Lung (tissue), 12 donors: ENCODE data around the gene EPHA1. TPM values are rescaled to one million over a fixed set of nuclear protein-coding genes. Genes with fewer than 3 reads are reported as not detected.

Experiments used
- ATAC-seq: fragments of 200-7000 bp; cut with Tn5 transposase; one replicate; pipeline ENCODE4 v1.9.1; 2020; ENCODE audit warnings: moderate number of reproducible peaks; ENCODE audit not compliant: insufficient read depth, low FRiP score
- DNase-seq, 3 donors: peaks; one replicate each; pipeline ENCODE4 v3.0.0-alpha.2; 2013 to 2017
- H3K27ac ChIP-seq, 2 donors: one replicate each; pipeline ENCODE4 v1.5.1; 2013; ENCODE audit warnings: mild to moderate bottlenecking in 2 of 2, moderate library complexity in 2 of 2, control low read depth in 1 of 2, inconsistent platforms in 1 of 2, low read depth in 1 of 2, low read length in 1 of 2
- H3K27me3 ChIP-seq, 3 donors: one replicate each; pipeline ENCODE4 v1.5.1; 2013; ENCODE audit warnings: low read length in 2 of 3; ENCODE audit not compliant: control insufficient read depth in 3 of 3, insufficient read depth in 3 of 3
- H3K36me3 ChIP-seq, 4 donors: one replicate each; pipeline ENCODE4 v1.5.1; 2013; ENCODE audit warnings: low read length in 4 of 4, mild to moderate bottlenecking in 1 of 4, moderate library complexity in 1 of 4; ENCODE audit not compliant: control insufficient read depth in 4 of 4, insufficient read depth in 4 of 4
- H3K4me1 ChIP-seq, 5 donors: one replicate each; pipeline ENCODE4 v1.5.1; 2013; ENCODE audit warnings: low read length in 5 of 5, mild to moderate bottlenecking in 2 of 5, moderate library complexity in 1 of 5; ENCODE audit not compliant: control insufficient read depth in 5 of 5, insufficient read depth in 5 of 5
- H3K4me3 ChIP-seq: one replicate; pipeline ENCODE4 v1.5.1; 2013; ENCODE audit warnings: mild to moderate bottlenecking, control low read depth, moderate library complexity
- H3K9ac ChIP-seq, 2 donors: one replicate each; pipeline ENCODE4 v1.5.1; 2013; ENCODE audit warnings: low read length in 2 of 2, control low read depth in 1 of 2; ENCODE audit not compliant: insufficient read depth in 1 of 2
- H3K9me3 ChIP-seq, 4 donors: one replicate each; pipeline ENCODE4 v1.5.1; 2013; ENCODE audit warnings: low read length in 3 of 4, mild to moderate bottlenecking in 1 of 4, moderate library complexity in 1 of 4; ENCODE audit not compliant: control insufficient read depth in 4 of 4, insufficient read depth in 3 of 4
- WGBS, 2 donors: extraction: QIAGEN DNeasy Blood & Tissue Kit; methylation state at CpG; one replicate each; pipeline ENCODE4 v1.1.7; 2013; 5-methylcytosine and 5-hydroxymethylcytosine counted together
- polyA plus RNA-seq, 2 donors: library from polyadenylated mRNA; stranded (reverse); fragments of 200-250 nt; gene quantifications; one replicate each; pipeline ENCODE4 v1.2.1, GENCODE V29; 2013
- total RNA-seq, 2 donors: library from RNA; depleted of rRNA in 1 of 2; stranded (reverse); fragments of >200 nt in 1 of 2; gene quantifications; one replicate each; pipeline ENCODE4 v1.2.1, GENCODE V29; 2014 to 2021
- TF ChIP-seq, protein P1 (sequence below): IDR thresholded peaks from 2 replicates; pipeline ENCODE4 v1.5.1; 2012; ENCODE audit warnings: mild to moderate bottlenecking; ENCODE audit errors: control extremely low read depth, extremely low read depth
- donor health status: control.
- donor health status: control.
- donor health status: Bipolar disorder and iron deficiency.
- donor health status: healthy.
- donor health status: DM: yes; HTN: yes; CAD: no.

The EPHA1 gene
- total and polyA plus RNA-seq, 4 donors = 4.2 to 13.3 (median 5.9) TPM

DNA sequence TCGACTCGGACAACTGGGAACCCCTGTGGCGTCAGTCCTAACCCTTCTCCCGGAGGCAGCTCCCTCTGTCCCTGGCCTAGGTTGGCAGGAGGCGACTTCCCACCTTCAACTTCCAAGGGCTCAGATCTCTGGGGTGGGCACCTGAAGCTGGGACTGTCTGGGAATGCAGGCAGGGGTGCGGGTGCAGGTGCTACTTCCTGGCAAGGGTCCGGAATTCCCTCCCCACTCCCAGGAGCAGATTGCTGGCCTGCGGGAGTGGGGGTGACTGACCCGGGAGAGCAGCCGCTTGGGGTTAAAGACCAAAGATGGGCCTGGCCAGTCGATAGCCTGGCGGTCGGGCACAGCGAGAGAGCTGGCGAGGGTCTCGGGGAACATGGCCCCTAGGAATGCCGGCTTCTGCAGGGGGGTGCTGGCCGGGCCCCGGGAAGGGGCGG is 387 bp downstream of the EPHA1 start:
- H3K27me3 ChIP-seq = no peaks in the 10 kb centered on the region
- no peak for ATAC-seq
- H3K4me3 ChIP-seq = peak overlapping the region; percentile 33
- H3K27ac ChIP-seq = peak overlapping the region in 1 of 2 donors; percentile 4
- peak overlapping the region in 1 of 2 donors; percentile 14 for H3K9ac ChIP-seq
- H3K9me3 ChIP-seq = no peaks in the 10 kb centered on the region
- no peaks in the 10 kb centered on the region for H3K36me3 ChIP-seq
- peak in 1 of 3 donors; percentile 32 for DNase-seq
- TF ChIP-seq, protein P1, sequence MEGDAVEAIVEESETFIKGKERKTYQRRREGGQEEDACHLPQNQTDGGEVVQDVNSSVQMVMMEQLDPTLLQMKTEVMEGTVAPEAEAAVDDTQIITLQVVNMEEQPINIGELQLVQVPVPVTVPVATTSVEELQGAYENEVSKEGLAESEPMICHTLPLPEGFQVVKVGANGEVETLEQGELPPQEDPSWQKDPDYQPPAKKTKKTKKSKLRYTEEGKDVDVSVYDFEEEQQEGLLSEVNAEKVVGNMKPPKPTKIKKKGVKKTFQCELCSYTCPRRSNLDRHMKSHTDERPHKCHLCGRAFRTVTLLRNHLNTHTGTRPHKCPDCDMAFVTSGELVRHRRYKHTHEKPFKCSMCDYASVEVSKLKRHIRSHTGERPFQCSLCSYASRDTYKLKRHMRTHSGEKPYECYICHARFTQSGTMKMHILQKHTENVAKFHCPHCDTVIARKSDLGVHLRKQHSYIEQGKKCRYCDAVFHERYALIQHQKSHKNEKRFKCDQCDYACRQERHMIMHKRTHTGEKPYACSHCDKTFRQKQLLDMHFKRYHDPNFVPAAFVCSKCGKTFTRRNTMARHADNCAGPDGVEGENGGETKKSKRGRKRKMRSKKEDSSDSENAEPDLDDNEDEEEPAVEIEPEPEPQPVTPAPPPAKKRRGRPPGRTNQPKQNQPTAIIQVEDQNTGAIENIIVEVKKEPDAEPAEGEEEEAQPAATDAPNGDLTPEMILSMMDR = no peak
- peaks cover 0 to 77% (median 43%) of the 10 kb centered on the region in 5 donors for H3K4me1 ChIP-seq
- WGBS, 2 donors = 10 to 19% methylated on average over 11 to 20 of the region's 20 CpGs

- no peaks in the 10 kb centered on the region for H3K36me3 ChIP-seq
- WGBS, 2 donors = 22 to 49% methylated on average over 13 of the region's 13 CpGs
- ATAC-seq = no peak
- peak overlapping the region in 1 of 2 donors; percentile 44 for H3K27ac ChIP-seq
- no peak overlapping the region for H3K4me3 ChIP-seq
- peaks cover 0 to 79% (median 43%) of the 10 kb centered on the region in 5 donors for H3K4me1 ChIP-seq
- peak in 1 of 3 donors; percentile 22 for DNase-seq
- no peaks in the 10 kb centered on the region for H3K27me3 ChIP-seq
- TF ChIP-seq, protein P1 = no peak
- H3K9me3 ChIP-seq = no peaks in the 10 kb centered on the region
- peak overlapping the region in 1 of 2 donors; percentile 14 for H3K9ac ChIP-seq
Observed at GRCh38 chr7:143407287-143408251, 1.1 kb downstream of the EPHA1 start.

DNA sequence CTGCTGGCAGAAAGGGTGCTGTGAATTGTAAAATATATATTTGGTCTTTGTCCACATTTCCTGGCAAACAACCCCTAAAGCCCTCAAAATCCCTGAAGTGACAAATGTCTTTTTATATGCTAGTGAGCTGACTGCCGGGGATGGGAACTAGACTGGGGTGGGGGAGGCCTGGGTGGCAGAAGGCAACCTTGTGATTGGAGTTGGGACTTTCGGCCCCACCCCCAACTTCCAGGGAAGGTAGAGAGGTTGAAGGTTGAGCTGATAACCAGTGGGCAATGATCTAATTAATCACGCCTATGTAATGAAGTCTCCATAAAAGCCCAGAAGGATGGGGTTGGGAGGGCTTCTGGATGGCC is 2.7 kb downstream of the EPHA1 start:
- peaks cover 0 to 71% (median 38%) of the 10 kb centered on the region in 5 donors for H3K4me1 ChIP-seq
- no peaks in the 10 kb centered on the region for H3K9me3 ChIP-seq
- TF ChIP-seq, protein P1 = no peak
- WGBS, 2 donors = 66 to 77% methylated on average over 3 of the region's 3 CpGs
- H3K9ac ChIP-seq = no peak overlapping the region
- no peaks in the 10 kb centered on the region for H3K36me3 ChIP-seq
- no peak overlapping the region for H3K27ac ChIP-seq
- no peak overlapping the region for H3K4me3 ChIP-seq
- DNase-seq (no peak), ATAC-seq (no peak)
- H3K27me3 ChIP-seq = no peaks in the 10 kb centered on the region
